Vagina (tissue), 2 donors: ENCODE results near the gene DTX1.

ENCODE experiments used
- CTCF ChIP-seq, 3 experiments: fragments of 450-650 bp in 2 of 3; fragments of 200-600 bp in 1 of 3; sonication (generic) in 1 of 3; IDR thresholded peaks; one replicate each; pipeline ENCODE4 v1.5.1; 2017 to 2019; ENCODE audit warnings: antibody characterized with exemption in 3 of 3, mild to moderate bottlenecking in 2 of 3, moderate library complexity in 2 of 3
- POLR2A ChIP-seq, 2 donors: fragments of 450-650 bp; IDR thresholded peaks; one replicate each; pipeline ENCODE4 v1.6.1; 2017; ENCODE audit warnings: antibody characterized with exemption in 2 of 2, mild to moderate bottlenecking in 2 of 2, moderate library complexity in 2 of 2
- POLR2AphosphoS5 ChIP-seq, 2 donors: sonication (generic); formaldehyde crosslinking; IDR thresholded peaks; one replicate each; pipeline ENCODE4 v1.9.0; 2017; ENCODE audit warnings: antibody characterized with exemption in 2 of 2, mild to moderate bottlenecking in 2 of 2, low read depth in 1 of 2; ENCODE audit not compliant: insufficient read depth in 1 of 2

- no peak for TF ChIP-seq CTCF (IDR thresholded peaks at IDR 0.05)
- TF ChIP-seq POLR2A (IDR thresholded peaks at IDR 0.05): no peak
- TF ChIP-seq POLR2AphosphoS5 (IDR thresholded peaks at IDR 0.05; ENCODE audit: insufficient read depth in 1 of 2, low read depth in 1 of 2): no peak
Observed at GRCh38 chr12:113060336-113060960, 3.9 kb downstream of the DTX1 start.
